ENCODE results near the gene FAM221A.

DNA sequence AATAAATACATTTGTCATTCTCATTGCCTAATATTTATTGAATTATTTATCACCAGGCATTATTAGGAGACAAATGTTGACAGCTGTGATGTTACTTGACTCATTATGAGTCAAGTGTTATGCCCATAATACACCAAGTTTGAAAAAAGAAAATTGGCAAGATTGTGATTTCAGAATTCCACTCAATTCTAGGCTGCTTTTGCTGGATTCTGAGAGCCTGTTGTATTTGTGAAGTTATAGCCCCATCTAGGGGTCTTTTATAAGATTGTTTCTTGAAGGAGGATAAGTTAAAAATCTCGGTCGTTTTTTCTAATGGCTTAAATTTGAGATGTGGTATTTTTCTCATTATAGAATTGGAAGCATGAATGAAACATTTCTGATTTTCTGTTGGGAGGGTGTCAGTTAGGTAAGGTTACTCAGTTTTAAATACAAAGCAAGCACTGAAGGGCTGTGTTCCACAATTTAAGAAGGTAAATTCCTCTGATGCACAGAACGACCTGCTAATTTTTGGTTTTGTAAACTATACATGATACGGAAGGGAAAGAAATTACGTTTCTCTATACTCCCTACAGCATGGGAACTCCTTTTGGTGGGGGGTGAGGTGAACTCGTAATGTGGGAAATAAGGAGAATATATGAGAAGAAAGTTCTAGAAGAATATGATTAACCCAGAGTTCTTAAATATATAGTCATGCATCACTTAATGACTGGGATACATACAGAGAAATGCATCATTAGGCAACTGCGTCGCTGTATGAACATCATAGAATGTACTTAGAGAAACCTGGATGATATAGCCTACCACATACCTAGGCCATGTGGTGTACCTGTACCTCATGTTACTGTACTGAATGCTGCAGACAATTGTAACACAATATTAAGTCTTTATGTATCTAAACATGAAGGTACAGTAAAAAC is 32.6 kb downstream of the FAM221A start:
- TF ChIP-seq, protein P1, sequence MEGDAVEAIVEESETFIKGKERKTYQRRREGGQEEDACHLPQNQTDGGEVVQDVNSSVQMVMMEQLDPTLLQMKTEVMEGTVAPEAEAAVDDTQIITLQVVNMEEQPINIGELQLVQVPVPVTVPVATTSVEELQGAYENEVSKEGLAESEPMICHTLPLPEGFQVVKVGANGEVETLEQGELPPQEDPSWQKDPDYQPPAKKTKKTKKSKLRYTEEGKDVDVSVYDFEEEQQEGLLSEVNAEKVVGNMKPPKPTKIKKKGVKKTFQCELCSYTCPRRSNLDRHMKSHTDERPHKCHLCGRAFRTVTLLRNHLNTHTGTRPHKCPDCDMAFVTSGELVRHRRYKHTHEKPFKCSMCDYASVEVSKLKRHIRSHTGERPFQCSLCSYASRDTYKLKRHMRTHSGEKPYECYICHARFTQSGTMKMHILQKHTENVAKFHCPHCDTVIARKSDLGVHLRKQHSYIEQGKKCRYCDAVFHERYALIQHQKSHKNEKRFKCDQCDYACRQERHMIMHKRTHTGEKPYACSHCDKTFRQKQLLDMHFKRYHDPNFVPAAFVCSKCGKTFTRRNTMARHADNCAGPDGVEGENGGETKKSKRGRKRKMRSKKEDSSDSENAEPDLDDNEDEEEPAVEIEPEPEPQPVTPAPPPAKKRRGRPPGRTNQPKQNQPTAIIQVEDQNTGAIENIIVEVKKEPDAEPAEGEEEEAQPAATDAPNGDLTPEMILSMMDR (IDR thresholded peaks at IDR 0.05; ENCODE audit: borderline replicate concordance, extremely low read depth, low read length, poor library complexity, severe bottlenecking): peak; percentile 65
- TF ChIP-seq EZH2 (IDR thresholded peaks at IDR 0.05; ENCODE audit: borderline replicate concordance, low read depth, low read length, severe bottlenecking): no peak

Measured in DND-41 (cell line).